Common myeloid progenitor, CD34-positive (primary cell): ENCODE measurements around the gene NAA80.

Experiments
- CTCF ChIA-PET: fragments of 350-600 bp; sonication (Branson Sonifier 250); formaldehyde crosslinking; loops from one replicate; lab custom pipeline; 2021; ENCODE audit warnings: antibody characterized with exemption; lab: Charles Lee
- POLR2A ChIA-PET: fragments of 350-600 bp; sonication (Branson Sonifier 250); formaldehyde crosslinking; loops from one replicate; lab custom pipeline; 2021; ENCODE audit warnings: antibody characterized with exemption; lab: Charles Lee
- DNase-seq, 3 donors: peaks; one replicate each; pipeline versions ENCODE4 v3.0.0 to v3.0.0-alpha.2; 2013
- H3K27ac ChIP-seq, 2 experiments: 1 replicate in 1 of 2; 2 replicates in 1 of 2; pipeline ENCODE4 v1.7.0; 2013; ENCODE audit warnings: inconsistent platforms in 2 of 2, low read length in 2 of 2, mild to moderate bottlenecking in 2 of 2, low read depth in 1 of 2, moderate library complexity in 1 of 2; ENCODE audit not compliant: severe bottlenecking in 2 of 2, insufficient read depth in 1 of 2, poor library complexity in 1 of 2
- H3K27me3 ChIP-seq, 5 experiments: replicated peaks in 2 of 5; 1 replicate in 3 of 5; 2 replicates in 2 of 5; pipeline versions ENCODE4 v1.6.1 to v1.7.0; 2013; ENCODE audit warnings: low read length in 4 of 5, mild to moderate bottlenecking in 2 of 5, moderate library complexity in 2 of 5, inconsistent platforms in 1 of 5; ENCODE audit not compliant: insufficient read depth in 5 of 5, control insufficient read depth in 4 of 5
- H3K36me3 ChIP-seq, 4 experiments: 1 replicate in 2 of 4; 2 replicates in 2 of 4; pipeline versions ENCODE4 v1.6.1 to v1.7.0; 2013; ENCODE audit warnings: low read length in 3 of 4, control low read depth in 1 of 4, mild to moderate bottlenecking in 1 of 4; ENCODE audit not compliant: control insufficient read depth in 4 of 4, insufficient read depth in 4 of 4
- H3K4me1 ChIP-seq, 4 experiments: 1 replicate in 3 of 4; 2 replicates in 1 of 4; pipeline versions ENCODE4 v1.6.1 to v1.7.1; 2013; ENCODE audit warnings: low read length in 3 of 4, mild to moderate bottlenecking in 3 of 4, control low read depth in 1 of 4, inconsistent platforms in 1 of 4, moderate library complexity in 1 of 4; ENCODE audit not compliant: control insufficient read depth in 4 of 4, insufficient read depth in 4 of 4; ENCODE audit errors: control extremely low read depth in 1 of 4
- H3K4me3 ChIP-seq, 7 experiments: 1 replicate in 4 of 7; 2 replicates in 3 of 7; pipeline versions ENCODE4 v1.5.1 to v1.7.0; 2013; ENCODE audit warnings: mild to moderate bottlenecking in 7 of 7, low read length in 6 of 7, moderate library complexity in 6 of 7, inconsistent platforms in 2 of 7, low read depth in 2 of 7, control low read depth in 1 of 7; ENCODE audit not compliant: insufficient read depth in 4 of 7, control insufficient read depth in 1 of 7; ENCODE audit errors: extremely low read depth in 1 of 7
- H3K9me3 ChIP-seq, 5 experiments: 1 replicate in 4 of 5; 2 replicates in 1 of 5; pipeline versions ENCODE4 v1.6.1 to v1.7.1; 2013; ENCODE audit warnings: low read length in 4 of 5, mild to moderate bottlenecking in 2 of 5, inconsistent platforms in 1 of 5, low read depth in 1 of 5, moderate library complexity in 1 of 5; ENCODE audit not compliant: control insufficient read depth in 4 of 5, insufficient read depth in 2 of 5; ENCODE audit errors: control extremely low read depth in 1 of 5
- WGBS: methylation state at CpG from one replicate; pipeline ENCODE4 v1.1.5; 2013; ENCODE audit not compliant: insufficient coverage; 5-methylcytosine and 5-hydroxymethylcytosine counted together

NAA80 gene

DNA sequence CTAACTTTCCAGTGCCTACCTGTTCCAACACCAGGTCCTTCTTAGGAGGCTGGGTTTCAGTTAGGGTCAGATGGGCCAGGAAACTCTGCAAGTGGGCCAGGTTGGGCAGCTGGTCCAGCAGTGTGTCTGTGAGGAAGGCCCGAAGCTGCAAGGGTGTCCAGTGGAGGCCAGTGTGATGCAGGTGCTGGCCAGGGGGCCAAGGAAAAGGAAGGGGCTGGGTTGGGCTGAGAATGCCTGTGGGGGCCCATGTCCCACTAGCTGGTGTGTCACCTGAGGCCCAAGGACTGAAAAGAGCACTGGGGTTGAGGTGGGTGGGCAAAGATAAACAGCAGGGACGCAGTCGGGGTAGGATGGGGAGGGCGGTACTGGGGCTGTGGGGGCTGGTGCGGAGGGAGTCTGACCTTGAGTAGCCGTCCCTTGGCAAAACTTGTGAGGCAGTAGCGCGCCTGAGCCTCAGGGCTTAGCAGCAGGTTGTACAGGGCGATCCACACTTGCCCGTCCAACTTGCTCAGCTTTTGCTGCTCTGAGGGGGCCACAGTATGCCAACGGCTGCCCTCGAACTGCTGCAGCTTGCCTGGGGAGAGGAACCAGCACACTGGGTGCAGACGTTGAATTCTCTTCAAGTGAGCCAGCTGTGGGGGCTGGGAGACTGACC, 42.9 kb upstream of the NAA80 start:
- CTCF ChIA-PET: interaction anchor here (0.8 to 3.3 kb wide), 2 partner anchors 11 to 152 kb away, joined by 3 to 18 read pairs; no protein-coding TSS in a partner anchor
- no peaks in the 10 kb centered on the region for H3K27me3 ChIP-seq
- POLR2A ChIA-PET: interaction anchor here (1.8 kb wide), 1 partner anchor 13 kb away, joined by 7 read pairs; no protein-coding TSS in a partner anchor
- H3K36me3 ChIP-seq: no peaks in the 10 kb centered on the region
- no peak for DNase-seq
- H3K27ac ChIP-seq: no peak overlapping the region
- WGBS: 93% methylated on average over 12 of the region's 13 CpGs
- peaks cover 12 to 74% (median 67%) of the 10 kb centered on the region in 4 experiments for H3K4me1 ChIP-seq
- peak overlapping the region in 1 of 7 experiments; percentile 89 for H3K4me3 ChIP-seq
- no peaks in the 10 kb centered on the region for H3K9me3 ChIP-seq

DNA sequence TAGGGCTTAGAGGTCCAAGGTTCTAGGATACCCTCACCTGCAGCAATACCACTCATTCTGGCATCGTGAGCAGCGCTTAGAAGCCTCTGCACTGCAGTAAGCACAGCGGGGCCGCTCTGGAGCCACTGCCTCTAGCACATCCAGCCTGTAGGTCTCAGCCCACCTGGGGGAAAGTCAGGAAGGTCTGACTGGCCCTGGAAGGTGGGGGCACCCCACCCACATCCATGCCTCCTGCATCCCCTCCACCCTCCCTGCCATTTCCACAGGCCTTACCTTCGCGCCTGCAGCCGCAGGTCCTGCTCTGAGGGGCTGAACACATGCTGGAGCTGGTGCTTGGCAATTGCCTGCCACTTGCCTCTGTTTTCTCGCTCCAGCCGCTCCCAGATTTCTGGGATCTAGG, 42.3 kb upstream of the NAA80 start:
- no peak for DNase-seq
- H3K9me3 ChIP-seq: no peaks in the 10 kb centered on the region
- H3K4me3 ChIP-seq: peak overlapping the region in 4 of 7 experiments; percentile 62 to 89 (median 80)
- ChIA-PET POLR2A (interaction anchor here (0.7 to 1.8 kb wide), 2 partner anchors 8 to 13 kb away, joined by 3 to 7 read pairs; no protein-coding TSS in a partner anchor), CTCF (interaction anchor here (0.7 to 6.0 kb wide), 3 partner anchors 8 to 152 kb away, joined by 3 to 51 read pairs (median 3); partner anchors contain the start of genes CYB561D2 and NPRL2)
- H3K27ac ChIP-seq: peak overlapping the region in 1 of 2 experiments; percentile 97
- peaks cover 12 to 75% (median 72%) of the 10 kb centered on the region in 4 experiments for H3K4me1 ChIP-seq
- H3K27me3 ChIP-seq: no peaks in the 10 kb centered on the region
- 100% methylated on average over 1 of the region's 9 CpGs for WGBS
- peaks cover 0 to 2% (median under 1%) of the 10 kb centered on the region in 4 experiments for H3K36me3 ChIP-seq

DNA sequence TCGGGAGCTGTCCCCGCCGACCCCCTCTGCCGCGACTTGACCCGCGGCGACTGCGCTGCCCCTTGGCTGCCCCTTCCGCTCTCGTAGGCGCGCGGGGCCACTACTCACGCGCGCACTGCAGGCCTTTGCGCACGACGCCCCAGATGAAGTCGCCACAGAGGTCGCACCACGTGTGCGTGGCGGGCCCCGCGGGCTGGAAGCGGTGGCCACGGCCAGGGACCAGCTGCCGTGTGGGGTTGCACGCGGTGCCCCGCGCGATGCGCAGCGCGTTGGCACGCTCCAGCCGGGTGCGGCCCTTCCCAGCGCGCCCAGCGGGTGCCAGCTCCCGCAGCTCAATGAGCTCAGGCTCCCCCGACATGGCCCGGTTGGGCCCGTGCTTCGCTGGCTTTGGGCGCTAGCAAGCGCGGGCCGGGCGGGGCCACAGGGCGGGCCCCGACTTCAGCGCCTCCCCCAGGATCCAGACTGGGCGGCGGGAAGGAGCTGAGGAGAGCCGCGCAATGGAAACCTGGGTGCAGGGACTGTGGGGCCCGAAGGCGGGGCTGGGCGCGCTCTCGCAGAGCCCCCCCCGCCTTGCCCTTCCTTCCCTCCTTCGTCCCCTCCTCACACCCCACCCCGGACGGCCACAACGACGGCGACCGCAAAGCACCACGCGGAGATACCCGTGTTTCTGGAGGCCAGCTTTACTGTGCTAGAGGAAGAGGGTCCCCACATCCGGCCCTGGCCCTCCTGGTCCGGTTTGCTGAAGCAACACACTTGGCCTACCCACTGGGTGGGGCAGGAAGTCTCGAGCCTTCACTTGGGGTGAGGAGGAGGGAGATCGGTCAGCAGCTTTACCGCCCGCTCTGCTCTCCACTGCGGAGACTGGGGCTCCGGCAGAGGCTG, 41.5 kb upstream of the NAA80 start, which contains the start of gene RASSF1:
TSS of gene RASSF1 (minus strand) at position 389 of the 882 bp plus-strand sequence. CDS start at position 358, 31 bp downstream.
- CTCF ChIA-PET: interaction anchor here (0.7 to 6.0 kb wide), 6 partner anchors 8 to 87 kb away, joined by 3 to 51 read pairs (median 3); partner anchors contain the start of genes CYB561D2 and NPRL2
- peak in 2 of 3 donors; percentile 70 to 79 for DNase-seq
- no peaks in the 10 kb centered on the region for H3K9me3 ChIP-seq
- peaks cover 16 to 75% (median 74%) of the 10 kb centered on the region in 4 experiments for H3K4me1 ChIP-seq
- H3K4me3 ChIP-seq: peak within 1 kb of the TSS; percentile 42 to 91 (median 73)
- no peaks in the 10 kb centered on the region for H3K27me3 ChIP-seq
- WGBS: 0% methylated on average over 77 of the region's 85 CpGs
- H3K27ac ChIP-seq: peak within 1 kb of the TSS; percentile 93 to 97
- POLR2A ChIA-PET: interaction anchor here (0.5 to 1.8 kb wide), 3 partner anchors 9 to 1656 kb away, joined by 3 to 7 read pairs (median 4); no protein-coding TSS in a partner anchor
- H3K36me3 ChIP-seq: peaks cover 0 to 11% (median 7%) of the 10 kb centered on the region in 4 experiments

DNA sequence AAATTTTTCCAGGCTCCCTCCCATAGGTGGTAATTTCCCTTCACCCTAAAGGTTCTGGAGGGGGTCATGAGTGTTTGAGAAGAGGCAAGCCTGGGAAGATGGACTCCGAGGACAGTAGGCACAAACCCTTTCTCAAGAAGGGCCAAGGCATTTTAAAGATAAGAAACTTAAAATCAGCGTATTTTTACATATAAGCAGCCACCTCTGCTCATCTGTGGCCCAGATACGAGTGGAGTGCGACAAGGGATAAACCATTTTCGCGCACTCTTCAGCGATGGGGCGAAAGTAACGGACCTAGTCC, 40.9 kb upstream of the NAA80 start:
- DNase-seq: no peak
- H3K27ac ChIP-seq: peak overlapping the region in 1 of 2 experiments; percentile 97
- peaks cover 0 to 13% (median 7%) of the 10 kb centered on the region in 4 experiments for H3K36me3 ChIP-seq
- peak overlapping the region; percentile 42 to 91 (median 73) for H3K4me3 ChIP-seq
- POLR2A ChIA-PET: interaction anchor here (0.5 kb wide), 1 partner anchor 1656 kb away, joined by 4 read pairs; no protein-coding TSS in a partner anchor
- no peaks in the 10 kb centered on the region for H3K27me3 ChIP-seq
- CTCF ChIA-PET: interaction anchor here (0.9 to 6.0 kb wide), 5 partner anchors 9 to 88 kb away, joined by 3 to 51 read pairs (median 3); partner anchors contain the start of genes CYB561D2 and NPRL2
- peaks cover 15 to 75% (median 70%) of the 10 kb centered on the region in 4 experiments for H3K4me1 ChIP-seq
- 0% methylated on average over 9 of the region's 9 CpGs for WGBS
- H3K9me3 ChIP-seq: no peaks in the 10 kb centered on the region

DNA sequence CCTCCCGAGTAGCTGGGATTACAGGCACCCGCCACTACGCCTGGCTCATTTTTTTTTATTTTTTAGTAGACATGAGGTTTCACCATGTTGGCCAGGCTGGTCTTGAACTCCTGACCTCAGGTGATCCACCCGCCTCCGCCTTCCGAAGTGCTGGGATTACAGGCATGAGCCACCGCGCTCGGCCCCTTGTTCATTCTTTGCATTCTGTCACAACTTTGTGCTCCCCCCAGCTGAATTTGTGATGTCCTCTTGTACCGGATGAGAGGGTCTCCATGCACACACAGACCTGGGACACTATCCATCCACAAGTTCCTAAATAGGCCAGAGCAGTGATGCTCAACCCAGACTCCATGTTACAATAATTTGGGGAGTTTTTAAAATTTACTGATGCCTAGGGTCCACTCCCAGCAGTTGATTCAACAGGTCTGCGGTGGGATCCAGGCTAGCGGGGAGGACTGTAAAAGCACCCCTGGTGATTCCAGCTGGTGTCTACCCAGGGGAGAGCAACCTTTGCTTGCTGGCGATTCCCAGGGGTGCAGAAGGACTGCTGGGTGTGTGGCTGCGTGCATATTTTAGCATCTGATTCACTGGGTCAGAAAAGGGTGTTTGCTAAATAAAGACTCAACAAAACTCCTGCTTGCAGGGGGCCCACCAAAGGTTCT, 40.4 kb upstream of the NAA80 start:
- WGBS: 39% methylated on average over 11 of the region's 14 CpGs
- H3K36me3 ChIP-seq: peaks cover 0 to 15% (median 9%) of the 10 kb centered on the region in 4 experiments
- H3K4me3 ChIP-seq: peak overlapping the region in 6 of 7 experiments; percentile 56 to 91 (median 83)
- ChIA-PET CTCF (interaction anchor here (0.9 to 6.0 kb wide), 3 partner anchors 9 to 30 kb away, joined by 3 to 51 read pairs (median 3); partner anchors contain the start of genes CYB561D2 and NPRL2), POLR2A (interaction anchor here (0.5 to 3.6 kb wide), 3 partner anchors 11 to 1657 kb away, joined by 4 to 31 read pairs (median 4); partner anchors contain the start of gene TUSC2)
- peaks cover 15 to 73% (median 69%) of the 10 kb centered on the region in 4 experiments for H3K4me1 ChIP-seq
- H3K27ac ChIP-seq: peak overlapping the region; percentile 93 to 97
- DNase-seq: no peak
- H3K9me3 ChIP-seq: no peaks in the 10 kb centered on the region
- no peaks in the 10 kb centered on the region for H3K27me3 ChIP-seq

DNA sequence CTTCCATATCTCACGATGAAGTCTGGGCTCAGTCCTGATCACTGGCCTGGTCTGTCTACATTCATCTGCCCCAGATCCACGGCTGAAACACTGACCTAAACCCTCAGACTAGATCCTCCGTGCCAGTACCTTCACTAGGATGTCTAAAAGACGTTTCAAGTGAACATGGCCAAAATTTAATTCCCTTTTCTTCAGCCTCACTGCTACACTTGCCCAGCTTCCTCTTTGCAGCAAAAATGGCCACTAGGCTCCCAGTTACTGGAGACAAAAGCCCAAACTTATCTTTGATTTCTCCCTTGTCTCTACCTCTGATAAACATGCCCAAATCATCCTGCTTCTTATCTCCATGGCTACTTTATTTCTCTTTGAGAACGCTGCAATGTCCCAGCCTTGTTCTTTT, 39.8 kb upstream of the NAA80 start:
- no peaks in the 10 kb centered on the region for H3K9me3 ChIP-seq
- peak in 2 of 3 donors; percentile 64 to 71 for DNase-seq
- peak overlapping the region; percentile 93 to 97 for H3K27ac ChIP-seq
- ChIA-PET CTCF (interaction anchor here (1.0 to 6.0 kb wide), 4 partner anchors 10 to 213 kb away, joined by 4 to 51 read pairs (median 13); partner anchors contain the start of genes CYB561D2, HYAL3, NAA80 and NPRL2), POLR2A (interaction anchor here (0.7 to 3.6 kb wide), 2 partner anchors 11 to 44 kb away, joined by 4 to 31 read pairs; partner anchors contain the start of gene TUSC2)
- H3K27me3 ChIP-seq: no peaks in the 10 kb centered on the region
- WGBS: 3% methylated on average over 4 of the region's 5 CpGs
- peaks cover 15 to 78% (median 75%) of the 10 kb centered on the region in 4 experiments for H3K4me1 ChIP-seq
- peaks cover 0 to 22% (median 16%) of the 10 kb centered on the region in 4 experiments for H3K36me3 ChIP-seq
- peak overlapping the region in 6 of 7 experiments; percentile 2 to 91 (median 83) for H3K4me3 ChIP-seq
